NCI-H1092 treated with DMSO at 0.1 percent for 48 hours (cell line): ENCODE measurements around the gene TLCD3B.

Experiments
- DNase-seq: peaks from one replicate; lab custom pipeline; 2025; lab: John Stamatoyannopoulos, UW

The TLCD3B gene

GRCh38 chr16:29988346-29989075 lies 42.6 kb downstream of the TLCD3B start:
- DNase-seq = no peak

DNA sequence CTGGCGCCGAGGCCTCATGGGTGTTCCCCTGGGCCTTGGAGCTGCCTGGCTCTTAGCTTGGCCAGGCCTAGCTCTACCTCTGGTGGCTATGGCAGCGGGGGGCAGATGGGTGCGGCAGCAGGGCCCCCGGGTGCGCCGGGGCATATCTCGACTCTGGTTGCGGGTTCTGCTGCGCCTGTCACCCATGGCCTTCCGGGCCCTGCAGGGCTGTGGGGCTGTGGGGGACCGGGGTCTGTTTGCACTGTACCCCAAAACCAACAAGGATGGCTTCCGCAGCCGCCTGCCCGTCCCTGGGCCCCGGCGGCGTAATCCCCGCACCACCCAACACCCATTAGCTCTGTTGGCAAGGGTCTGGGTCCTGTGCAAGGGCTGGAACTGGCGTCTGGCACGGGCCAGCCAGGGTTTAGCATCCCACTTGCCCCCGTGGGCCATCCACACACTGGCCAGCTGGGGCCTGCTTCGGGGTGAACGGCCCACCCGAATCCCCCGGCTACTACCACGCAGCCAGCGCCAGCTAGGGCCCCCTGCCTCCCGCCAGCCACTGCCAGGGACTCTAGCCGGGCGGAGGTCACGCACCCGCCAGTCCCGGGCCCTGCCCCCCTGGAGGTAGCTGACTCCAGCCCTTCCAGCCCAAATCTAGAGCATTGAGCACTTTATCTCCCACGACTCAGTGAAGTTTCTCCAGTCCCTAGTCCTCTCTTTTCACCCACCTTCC lies 43.5 kb downstream of the TLCD3B start:
- no peak for DNase-seq

- DNase-seq = no peak
Observed at GRCh38 chr16:29986931-29987330, 44.1 kb downstream of the TLCD3B start.

GRCh38 chr16:29986231-29986630 lies 44.8 kb downstream of the TLCD3B start:
- no peak for DNase-seq

DNA sequence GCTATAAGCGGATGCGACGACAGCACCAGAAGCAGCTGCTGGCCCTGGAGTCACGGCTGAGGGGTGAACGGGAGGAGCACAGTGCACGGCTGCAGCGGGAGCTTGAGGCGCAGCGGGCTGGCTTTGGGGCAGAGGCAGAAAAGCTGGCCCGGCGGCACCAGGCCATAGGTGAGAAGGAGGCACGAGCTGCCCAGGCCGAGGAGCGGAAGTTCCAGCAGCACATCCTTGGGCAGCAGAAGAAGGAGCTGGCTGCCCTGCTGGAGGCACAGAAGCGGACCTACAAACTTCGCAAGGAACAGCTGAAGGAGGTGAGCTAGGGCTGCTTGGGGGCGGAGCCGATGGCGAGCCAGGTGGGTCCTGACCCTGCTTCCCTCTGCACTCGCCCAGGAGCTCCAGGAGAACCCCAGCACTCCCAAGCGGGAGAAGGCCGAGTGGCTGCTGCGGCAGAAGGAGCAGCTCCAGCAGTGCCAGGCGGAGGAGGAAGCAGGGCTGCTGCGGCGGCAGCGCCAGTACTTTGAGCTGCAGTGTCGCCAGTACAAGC lies 45.7 kb downstream of the TLCD3B start:
- no peak for DNase-seq

GRCh38 chr16:29984764-29985147 lies 46.3 kb downstream of the TLCD3B start:
- no peak for DNase-seq

GRCh38 chr16:29984137-29984763 lies 46.8 kb downstream of the TLCD3B start:
- no peak for DNase-seq

DNA sequence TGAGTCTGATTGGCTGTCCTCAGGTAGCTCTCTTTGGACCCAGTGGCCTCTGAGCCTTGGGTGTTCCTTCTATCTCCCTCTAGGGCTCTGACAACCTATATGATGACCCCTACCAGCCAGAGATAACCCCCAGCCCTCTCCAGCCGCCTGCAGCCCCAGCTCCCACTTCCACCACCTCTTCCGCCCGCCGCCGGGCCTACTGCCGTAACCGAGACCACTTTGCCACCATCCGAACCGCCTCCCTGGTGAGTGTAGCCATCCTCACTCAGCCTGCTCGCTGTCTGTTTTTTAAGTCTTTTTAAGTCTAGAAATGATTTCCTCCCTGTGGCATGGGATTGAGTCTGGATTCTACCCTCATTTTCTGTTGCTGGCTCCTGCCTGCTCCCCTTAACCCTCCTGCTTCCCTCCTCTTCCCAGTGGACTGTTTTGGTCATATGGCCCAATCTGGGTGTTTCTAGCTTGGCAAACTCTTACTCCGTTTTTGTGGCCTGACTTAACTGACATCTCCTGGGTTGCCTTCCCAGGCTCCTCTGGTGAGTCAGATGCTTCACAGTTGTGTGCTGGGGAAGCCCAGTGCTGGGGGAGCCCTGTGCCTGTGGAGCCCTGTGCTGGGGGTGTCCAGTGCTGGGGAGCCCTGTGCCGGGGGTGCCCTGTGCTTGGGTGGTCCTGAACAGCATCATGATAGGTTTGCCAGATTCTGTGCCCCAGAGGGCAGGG lies 47.5 kb downstream of the TLCD3B start:
- DNase-seq = no peak

- no peak for DNase-seq
Observed at GRCh38 chr16:29982560-29983419, 48.3 kb downstream of the TLCD3B start.

- no peak for DNase-seq
Observed at GRCh38 chr16:29978564-29979270, 52.4 kb downstream of the TLCD3B start.

DNA sequence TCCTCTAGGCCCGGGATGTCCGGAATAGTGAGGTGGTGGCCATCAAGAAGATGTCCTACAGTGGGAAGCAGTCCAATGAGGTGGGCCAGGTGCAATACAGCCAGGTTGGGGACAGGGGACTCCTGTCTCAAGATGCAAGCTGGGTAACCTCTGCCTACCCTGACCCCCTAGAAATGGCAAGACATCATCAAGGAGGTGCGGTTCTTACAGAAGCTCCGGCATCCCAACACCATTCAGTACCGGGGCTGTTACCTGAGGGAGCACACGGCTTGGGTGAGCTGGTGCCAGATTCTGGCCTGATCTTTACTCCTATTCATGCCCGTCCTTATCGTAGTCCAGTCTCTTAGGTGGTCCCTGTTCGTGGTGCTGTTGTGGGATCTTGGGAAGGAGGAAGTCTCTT lies 53.0 kb downstream of the TLCD3B start:
- no peak for DNase-seq

GRCh38 chr16:29977063-29977825 lies 53.8 kb downstream of the TLCD3B start:
- no peak for DNase-seq

DNA sequence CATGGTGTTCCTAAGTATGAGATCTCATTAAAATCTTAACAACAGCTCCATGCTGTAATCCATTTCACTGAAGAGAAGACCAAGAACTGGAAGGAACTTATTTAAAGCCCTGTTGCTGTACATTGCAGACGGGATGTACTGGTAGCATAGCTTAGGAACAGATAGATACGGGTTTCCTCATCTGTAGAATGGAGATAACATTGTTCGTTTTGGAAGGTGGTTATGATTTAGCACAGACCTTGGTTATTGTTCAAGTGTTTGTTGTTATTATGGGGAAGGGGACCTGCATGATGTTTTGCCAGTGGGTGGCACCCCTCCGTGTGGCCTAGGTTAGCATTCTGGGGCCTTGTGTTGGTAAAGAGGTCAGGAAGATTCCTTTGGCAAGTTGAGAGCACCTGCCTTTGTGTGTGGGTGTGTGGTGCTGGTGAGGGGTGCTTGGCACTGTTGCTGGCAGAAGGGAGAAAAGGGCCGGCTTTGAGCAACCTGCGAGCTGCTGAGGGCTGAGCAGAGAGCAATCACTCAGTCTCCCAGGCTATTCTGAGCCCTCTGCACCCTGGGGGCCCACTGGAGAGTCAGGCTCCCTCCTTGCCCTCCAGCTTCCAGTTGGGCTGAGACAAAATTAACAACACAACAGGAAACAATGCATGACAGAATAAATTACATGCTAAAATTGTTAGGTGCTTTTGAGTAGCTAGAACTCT lies 55.1 kb downstream of the TLCD3B start:
- no peak for DNase-seq

GRCh38 chr16:29975134-29975538 lies 55.9 kb downstream of the TLCD3B start:
- DNase-seq = no peak
